Ramos (cell line): Measurements from ENCODE around the gene GALNT10.

Experiments
- in situ Hi-C: fragments of 300-500 bp; cut with MboI; formaldehyde crosslinking; loops from one replicate; pipeline ENCODE4 v1.14.3; 2022; ENCODE audit warnings: low sequenced_read_pairs; ENCODE audit not compliant: unreplicated experiment

GALNT10 gene

GRCh38 chr5:154313360-154314017, 123.0 kb downstream of the GALNT10 start:
- in situ Hi-C loops, result no loop called here

DNA sequence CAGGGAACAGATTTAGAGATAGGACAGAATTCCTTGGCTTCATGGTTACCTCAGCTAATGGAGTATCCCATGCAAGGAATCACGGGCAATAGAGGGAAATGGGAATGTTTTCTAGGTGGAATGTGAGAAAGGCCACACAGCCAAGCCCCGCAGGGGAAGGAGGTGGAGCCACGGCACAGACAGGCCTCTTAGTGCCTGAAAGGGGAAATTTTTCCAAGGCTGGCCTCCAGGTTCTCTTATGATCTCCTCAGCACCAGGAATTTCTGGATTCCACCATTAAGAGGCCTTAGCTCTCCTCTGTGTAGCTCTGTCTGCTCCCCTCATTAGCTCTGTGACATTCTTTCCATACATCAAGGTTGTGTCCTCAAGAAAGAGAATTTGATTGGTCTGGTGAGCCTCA, 124.7 kb downstream of the GALNT10 start:
- in situ Hi-C loops, result no loop called here

GRCh38 chr5:154315756-154316155, 125.2 kb downstream of the GALNT10 start:
- in situ Hi-C loops, result no loop called here

GRCh38 chr5:154316223-154316935, 125.8 kb downstream of the GALNT10 start:
- in situ Hi-C loops, result no loop called here

DNA sequence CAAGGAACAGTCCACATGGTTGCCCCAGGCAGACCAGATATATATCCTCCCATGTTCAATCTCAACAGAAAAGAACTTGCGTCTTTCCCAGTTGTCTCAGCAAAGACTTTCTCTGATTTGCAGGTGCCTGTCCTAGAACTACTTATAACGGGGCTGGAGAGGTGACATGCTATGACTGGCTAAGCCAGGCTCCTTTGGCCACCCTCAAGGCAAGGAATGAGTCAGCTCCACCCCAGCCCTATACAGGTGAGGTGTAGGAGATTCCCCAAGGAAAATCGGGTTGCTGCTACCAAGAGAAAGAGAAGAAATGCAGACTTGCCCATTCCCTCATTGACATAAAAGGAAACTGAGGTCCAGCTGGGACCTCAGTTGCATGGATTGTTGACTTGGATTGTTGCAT, 127.4 kb downstream of the GALNT10 start:
- in situ Hi-C loops, result no loop called here

DNA sequence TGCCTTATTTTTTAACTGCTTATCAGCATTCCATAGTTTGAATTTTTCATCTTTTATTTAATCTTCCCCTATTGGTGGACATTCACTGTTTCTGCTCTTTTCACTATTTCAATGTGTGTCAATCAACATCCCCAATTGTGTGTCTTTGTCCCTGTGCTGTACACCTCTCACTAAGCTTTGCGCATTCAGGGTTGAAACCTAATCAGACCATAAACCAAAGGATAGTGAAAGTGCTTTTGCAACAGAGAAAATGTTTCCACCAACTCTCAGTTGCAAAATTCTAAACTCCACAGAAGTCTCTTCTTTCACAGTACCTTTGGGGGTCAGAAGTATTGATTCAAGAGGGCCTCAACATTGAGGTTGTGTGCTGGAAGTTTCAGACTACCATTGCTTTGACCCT, 128.2 kb downstream of the GALNT10 start:
- in situ Hi-C loops, result no loop called here

- in situ Hi-C loops, result no loop called here
Observed at GRCh38 chr5:154319736-154320135, 129.2 kb downstream of the GALNT10 start.

- in situ Hi-C loops, result no loop called here
Observed at GRCh38 chr5:154320224-154321089, 129.9 kb downstream of the GALNT10 start.

- in situ Hi-C loops, result no loop called here
Observed at GRCh38 chr5:154321546-154321945, 131.0 kb downstream of the GALNT10 start.

- in situ Hi-C loops, result no loop called here
Observed at GRCh38 chr5:154324033-154324432, 133.5 kb downstream of the GALNT10 start.

GRCh38 chr5:154325566-154325965, 135.0 kb downstream of the GALNT10 start:
- in situ Hi-C loops, result no loop called here

DNA sequence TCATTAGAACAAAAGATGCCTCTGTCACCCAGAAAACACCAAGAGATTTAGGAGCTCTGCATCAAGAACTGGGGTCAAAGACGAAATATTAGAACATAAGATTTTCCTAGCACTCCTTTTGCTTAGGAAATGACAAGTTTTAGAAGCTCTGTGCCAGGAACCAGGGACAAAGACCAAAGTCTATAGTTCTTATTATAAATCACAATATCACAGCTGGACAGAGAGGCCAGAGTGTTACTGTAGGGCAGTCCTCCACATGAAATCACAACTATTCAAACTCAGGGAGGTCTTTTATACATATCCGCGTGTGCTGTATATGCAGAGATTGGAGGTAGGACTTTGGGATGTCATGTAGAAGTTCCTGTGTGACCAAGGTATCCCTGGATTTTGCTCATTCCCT, 138.5 kb downstream of the GALNT10 start:
- in situ Hi-C loops, result no loop called here

DNA sequence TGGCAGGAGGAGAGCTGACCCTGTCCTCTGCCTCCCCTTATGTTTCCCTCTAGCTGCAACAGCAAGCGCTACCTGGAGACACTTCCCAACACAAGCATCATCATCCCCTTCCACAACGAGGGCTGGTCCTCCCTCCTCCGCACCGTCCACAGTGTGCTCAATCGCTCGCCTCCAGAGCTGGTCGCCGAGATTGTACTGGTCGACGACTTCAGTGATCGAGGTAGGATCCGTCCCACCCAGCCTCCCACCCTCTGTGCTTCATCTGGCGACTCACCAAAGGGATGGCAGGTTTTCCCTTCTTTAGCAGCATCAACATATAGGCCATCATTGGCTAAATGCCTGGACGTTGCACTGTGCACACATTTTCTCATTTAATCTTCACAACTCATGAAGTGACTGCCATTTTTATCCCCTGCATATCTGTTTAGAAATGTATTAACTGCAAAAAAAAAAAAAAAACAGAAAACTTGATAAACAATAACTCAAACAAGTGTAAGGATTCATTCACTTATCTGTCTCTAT, 139.0 kb downstream of the GALNT10 start:
- in situ Hi-C loops, result no loop called here

DNA sequence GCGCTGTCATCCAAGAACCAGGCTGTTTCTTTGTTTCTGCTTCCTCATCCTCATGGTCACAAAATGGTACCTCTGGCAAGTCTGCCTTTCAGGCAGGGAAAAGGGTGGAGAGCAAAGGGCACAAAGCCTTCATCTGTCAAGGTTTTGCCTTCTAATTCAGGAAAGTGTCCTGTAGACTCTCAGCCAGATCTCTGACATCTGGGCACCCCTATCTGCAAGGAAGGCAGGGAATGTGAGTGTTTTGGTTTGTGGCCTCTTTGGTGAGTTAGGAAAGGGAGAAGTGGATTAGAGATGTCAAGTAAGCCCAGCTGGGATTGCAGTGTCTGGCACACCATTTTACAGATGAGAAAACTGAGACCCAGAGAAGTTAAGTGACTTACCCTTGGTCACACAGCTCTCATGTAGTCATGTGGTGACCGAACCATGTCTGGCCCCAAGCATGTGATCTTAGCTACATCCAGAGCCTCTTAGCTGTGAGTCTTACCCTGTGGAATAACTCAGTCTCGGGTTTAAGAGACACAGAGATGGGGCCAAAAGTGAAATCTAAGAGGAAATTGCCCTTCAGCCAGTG, 139.6 kb downstream of the GALNT10 start:
- in situ Hi-C loops, result no loop called here

GRCh38 chr5:154331232-154331631, 140.7 kb downstream of the GALNT10 start:
- in situ Hi-C loops, result no loop called here

- in situ Hi-C loops, result no loop called here
Observed at GRCh38 chr5:154331924-154332323, 141.4 kb downstream of the GALNT10 start.

GRCh38 chr5:154332451-154332850, 141.9 kb downstream of the GALNT10 start:
- in situ Hi-C loops, result no loop called here

DNA sequence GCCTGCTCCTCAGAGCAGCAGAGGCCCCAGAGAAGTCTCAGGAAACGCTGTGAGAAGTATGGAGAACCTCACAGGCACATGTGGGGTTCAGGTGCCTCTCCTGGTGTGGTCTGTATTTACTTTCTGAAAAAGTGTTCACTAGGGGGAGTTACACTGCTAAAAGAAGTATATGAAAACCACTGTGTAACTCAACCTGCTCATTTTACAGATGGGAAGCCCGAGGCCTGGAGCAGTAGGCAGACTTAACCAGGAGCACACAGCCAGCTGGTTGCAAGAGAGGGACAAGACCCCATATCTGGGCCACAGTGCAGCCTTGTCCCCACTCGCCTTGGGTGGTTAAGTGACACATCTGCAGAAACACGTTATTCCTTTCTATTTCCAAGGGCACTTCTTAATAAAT, 142.5 kb downstream of the GALNT10 start:
- in situ Hi-C loops, result no loop called here

GRCh38 chr5:154334406-154335064, 144.0 kb downstream of the GALNT10 start:
- in situ Hi-C loops, result no loop called here

DNA sequence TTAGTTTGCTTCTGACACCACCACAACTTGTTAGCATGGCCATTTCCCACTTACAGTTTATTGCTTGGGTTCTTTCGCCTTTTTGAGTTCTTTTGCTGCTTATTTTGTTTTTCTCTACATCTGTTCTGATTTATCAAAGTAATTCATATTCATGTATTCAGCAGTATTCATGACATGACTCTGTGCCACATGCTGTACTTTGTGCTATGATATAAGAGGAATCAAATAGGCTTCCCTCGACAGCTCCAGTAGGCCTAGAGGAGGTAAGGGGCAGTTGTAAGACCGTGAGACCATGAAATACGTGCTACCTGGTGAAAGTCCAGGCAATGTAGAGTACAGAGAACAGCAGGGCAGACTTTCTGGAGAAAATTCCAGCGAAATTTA, 144.5 kb downstream of the GALNT10 start:
- in situ Hi-C loops, result no loop called here
